Peyer's patch (tissue), 4 donors: Measurements from ENCODE around the gene USP24. TPM values are rescaled to one million over a fixed set of nuclear protein-coding genes. Genes with fewer than 3 reads are reported as not detected.

ENCODE experiments used
- DNase-seq, 3 donors: peaks; one replicate each; pipeline ENCODE4 v3.0.0-alpha.2; 2017 to 2019
- H3K27ac ChIP-seq, 4 donors: fragments of 200-600 bp; sonication (generic); one replicate each; pipeline ENCODE4 v1.5.1; 2016 to 2019
- H3K27me3 ChIP-seq, 2 donors: fragments of 200-600 bp; sonication (generic); one replicate each; pipeline ENCODE4 v1.5.1; 2019
- H3K36me3 ChIP-seq, 3 donors: fragments of 200-600 bp; sonication (generic); one replicate each; pipeline ENCODE4 v1.5.1; 2016 to 2019
- H3K4me1 ChIP-seq, 4 donors: fragments of 200-600 bp; sonication (generic); one replicate each; pipeline ENCODE4 v1.5.1; 2016 to 2019
- H3K4me3 ChIP-seq, 4 donors: fragments of 200-600 bp; sonication (generic); 1 replicate in 3 of 4; 2 replicates in 1 of 4; pipeline ENCODE4 v1.5.1; 2016 to 2019; ENCODE audit warnings: mild to moderate bottlenecking in 1 of 4
- H3K9me3 ChIP-seq, 4 donors: fragments of 200-600 bp; sonication (generic); one replicate each; pipeline ENCODE4 v1.5.1; 2016 to 2019; ENCODE audit warnings: mild to moderate bottlenecking in 1 of 4
- POLR2A ChIP-seq, 2 donors: fragments of 450-650 bp; IDR thresholded peaks; one replicate each; pipeline ENCODE4 v1.5.1; 2017; ENCODE audit warnings: antibody characterized with exemption in 2 of 2, mild to moderate bottlenecking in 2 of 2, moderate library complexity in 2 of 2
- total RNA-seq, 4 donors: library from RNA; depleted of rRNA; stranded (reverse); fragments of >200 nt; gene quantifications; one replicate each; pipeline ENCODE4 v1.1.0, GENCODE V29; 2016
- TF ChIP-seq, protein P1 (sequence below), 6 experiments: fragments of 450-650 bp in 4 of 6; fragments of 200-600 bp in 2 of 6; sonication (generic) in 1 of 6; IDR thresholded peaks; one replicate each; pipeline ENCODE4 v1.5.1; 2017 to 2019; ENCODE audit warnings: antibody characterized with exemption in 6 of 6, mild to moderate bottlenecking in 3 of 6, moderate library complexity in 1 of 6

Gene USP24
- total RNA-seq, 4 donors from 2014 or later = 37.1 to 130 (median 47.0) TPM

DNA sequence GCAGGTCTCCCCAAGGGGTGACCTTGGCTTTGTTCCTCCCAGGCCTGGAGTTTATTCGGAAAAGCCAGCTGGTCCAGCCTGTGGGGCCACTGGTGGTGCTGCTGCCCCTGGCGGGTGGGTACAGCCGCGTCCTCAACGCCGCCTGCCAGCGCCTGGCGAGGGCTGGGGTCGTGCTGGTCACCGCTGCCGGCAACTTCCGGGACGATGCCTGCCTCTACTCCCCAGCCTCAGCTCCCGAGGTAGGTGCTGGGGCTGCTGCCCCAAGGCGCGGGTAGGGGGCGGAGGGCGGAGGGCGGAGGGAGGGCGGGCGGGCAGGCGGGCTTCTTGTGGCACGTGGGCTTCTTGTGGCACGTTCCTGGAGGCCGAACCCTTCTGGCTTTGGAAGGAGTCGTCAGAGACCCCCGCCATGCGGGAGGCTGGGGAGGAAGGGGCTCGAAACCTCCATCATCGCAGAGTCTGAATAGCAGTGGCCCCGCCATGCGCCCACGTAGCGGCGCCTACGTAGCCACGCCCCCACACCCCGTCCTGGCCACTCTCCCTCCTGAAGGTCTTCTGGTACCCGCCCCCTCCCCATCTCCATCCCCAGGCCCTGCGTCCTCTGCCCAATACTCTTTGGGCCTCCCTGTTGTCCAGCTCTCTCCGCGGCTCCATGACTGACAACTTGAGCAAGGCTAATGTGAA is 159.1 kb downstream of the USP24 start:
- Histone ChIP-seq H3K4me1 (no peaks in the 10 kb centered on the region), H3K27me3 (no peaks in the 10 kb centered on the region), H3K36me3 (no peaks in the 10 kb centered on the region), H3K4me3 (no peak overlapping the region), H3K27ac (no peak overlapping the region), H3K9me3 (no peaks in the 10 kb centered on the region)
- TF ChIP-seq POLR2A (IDR thresholded peaks at IDR 0.05) = no peak
- TF ChIP-seq, protein P1, sequence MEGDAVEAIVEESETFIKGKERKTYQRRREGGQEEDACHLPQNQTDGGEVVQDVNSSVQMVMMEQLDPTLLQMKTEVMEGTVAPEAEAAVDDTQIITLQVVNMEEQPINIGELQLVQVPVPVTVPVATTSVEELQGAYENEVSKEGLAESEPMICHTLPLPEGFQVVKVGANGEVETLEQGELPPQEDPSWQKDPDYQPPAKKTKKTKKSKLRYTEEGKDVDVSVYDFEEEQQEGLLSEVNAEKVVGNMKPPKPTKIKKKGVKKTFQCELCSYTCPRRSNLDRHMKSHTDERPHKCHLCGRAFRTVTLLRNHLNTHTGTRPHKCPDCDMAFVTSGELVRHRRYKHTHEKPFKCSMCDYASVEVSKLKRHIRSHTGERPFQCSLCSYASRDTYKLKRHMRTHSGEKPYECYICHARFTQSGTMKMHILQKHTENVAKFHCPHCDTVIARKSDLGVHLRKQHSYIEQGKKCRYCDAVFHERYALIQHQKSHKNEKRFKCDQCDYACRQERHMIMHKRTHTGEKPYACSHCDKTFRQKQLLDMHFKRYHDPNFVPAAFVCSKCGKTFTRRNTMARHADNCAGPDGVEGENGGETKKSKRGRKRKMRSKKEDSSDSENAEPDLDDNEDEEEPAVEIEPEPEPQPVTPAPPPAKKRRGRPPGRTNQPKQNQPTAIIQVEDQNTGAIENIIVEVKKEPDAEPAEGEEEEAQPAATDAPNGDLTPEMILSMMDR (IDR thresholded peaks at IDR 0.05) = no peak
- no peak for DNase-seq

DNA sequence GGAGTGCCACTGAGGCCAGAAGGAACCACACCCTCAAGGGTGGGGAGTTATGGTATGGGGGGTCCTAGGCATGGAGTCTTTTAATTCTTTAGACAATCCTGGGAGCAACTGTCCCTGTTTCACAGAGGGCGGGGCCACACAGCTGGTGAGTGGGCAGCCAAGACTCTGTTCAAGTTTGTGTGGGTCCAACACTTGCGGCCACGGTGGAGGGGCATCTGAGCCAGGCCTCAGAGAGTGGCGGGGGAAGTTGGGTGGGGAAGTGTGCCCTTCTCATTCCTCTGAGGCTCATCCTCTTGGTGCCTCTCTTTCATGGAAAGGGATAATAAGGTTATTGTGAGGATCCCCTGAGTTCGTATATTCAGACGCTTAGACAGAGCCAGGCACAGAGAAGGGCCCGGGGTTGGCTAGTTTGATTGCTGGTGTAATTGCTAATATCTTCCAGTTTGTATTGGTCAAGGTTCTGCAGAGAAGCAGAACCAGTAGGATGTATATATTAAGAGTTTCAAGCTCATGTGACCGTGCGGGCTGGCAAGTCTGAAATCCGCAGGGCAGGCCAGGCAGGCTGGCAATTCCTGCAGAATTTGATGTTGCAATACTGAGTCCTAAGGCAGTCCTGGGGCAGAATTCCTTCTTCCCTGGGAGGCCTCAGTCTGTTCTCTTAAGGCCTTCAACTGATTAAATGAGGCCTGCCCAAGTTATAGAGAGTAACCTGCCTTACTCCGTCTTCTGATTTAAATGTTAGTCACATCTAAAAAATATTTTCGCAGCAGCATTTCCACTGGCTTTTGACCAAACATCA is 159.9 kb downstream of the USP24 start:
- Histone ChIP-seq H3K9me3 (no peaks in the 10 kb centered on the region), H3K4me3 (no peak overlapping the region), H3K4me1 (no peaks in the 10 kb centered on the region), H3K36me3 (no peaks in the 10 kb centered on the region), H3K27ac (no peak overlapping the region), H3K27me3 (no peaks in the 10 kb centered on the region)
- no peak for DNase-seq
- TF ChIP-seq, protein P1 (IDR thresholded peaks at IDR 0.05) = no peak
- no peak for TF ChIP-seq POLR2A (IDR thresholded peaks at IDR 0.05)

DNA sequence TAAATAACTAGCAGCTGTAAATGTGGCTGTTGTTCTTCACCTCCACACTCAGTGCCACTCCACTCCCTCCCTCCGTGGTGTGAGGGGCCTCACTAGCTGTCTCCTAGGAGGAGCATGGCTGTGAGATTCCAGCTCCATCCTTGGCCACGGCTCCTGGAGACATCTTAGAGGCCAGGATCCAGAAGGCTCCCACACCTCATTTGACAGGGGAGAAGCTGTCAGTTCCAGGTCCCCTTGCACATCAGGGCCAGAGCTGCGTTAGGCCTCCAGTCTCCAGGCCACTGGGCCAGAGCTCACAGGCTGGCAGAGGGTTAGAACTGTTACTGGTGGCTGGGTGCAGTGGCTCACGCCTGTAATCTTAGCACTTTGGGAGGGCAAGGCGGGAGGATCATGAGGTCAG is 160.8 kb downstream of the USP24 start:
- Histone ChIP-seq H3K4me3 (no peak overlapping the region), H3K27me3 (no peaks in the 10 kb centered on the region), H3K27ac (no peak overlapping the region), H3K36me3 (no peaks in the 10 kb centered on the region), H3K9me3 (no peaks in the 10 kb centered on the region), H3K4me1 (no peaks in the 10 kb centered on the region)
- no peak for TF ChIP-seq POLR2A (IDR thresholded peaks at IDR 0.05)
- TF ChIP-seq, protein P1 (IDR thresholded peaks at IDR 0.05) = no peak
- no peak for DNase-seq

DNA sequence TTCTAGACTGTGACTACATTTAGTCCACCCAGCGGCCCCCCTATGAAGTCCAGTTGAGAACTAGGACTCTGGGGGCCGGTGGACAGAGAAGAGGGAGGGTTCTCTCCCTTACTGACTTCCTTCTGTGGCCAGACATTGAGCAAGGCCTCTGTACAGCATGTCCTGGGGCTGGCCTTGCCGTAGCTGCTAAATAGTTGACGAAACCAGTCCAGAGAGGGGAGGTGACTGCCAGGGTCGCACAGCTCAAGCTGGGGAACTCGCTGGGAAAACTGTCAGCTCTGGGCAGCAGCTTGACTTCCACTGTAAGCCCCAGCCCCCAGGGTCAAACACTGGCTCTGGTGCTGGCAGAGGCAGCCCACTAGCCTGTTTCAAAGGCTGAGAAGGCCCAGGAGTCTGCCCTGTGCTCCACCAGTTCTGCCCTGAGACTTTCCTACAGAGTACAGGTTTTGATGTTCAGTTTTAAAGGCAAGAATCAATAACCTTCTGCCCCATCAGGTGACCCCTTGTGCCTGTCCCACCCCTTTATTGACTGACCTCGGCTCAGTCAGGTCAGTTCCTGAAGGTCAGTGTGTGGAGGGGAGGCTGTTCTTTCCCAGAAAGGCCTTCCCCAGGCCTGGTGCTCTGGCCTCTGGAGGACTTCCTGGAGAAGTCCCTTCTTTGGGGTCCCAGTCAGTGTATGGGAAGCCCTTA is 161.8 kb downstream of the USP24 start:
- H3K36me3 ChIP-seq = peaks cover 0 to 1% (median 0%) of the 10 kb centered on the region in 3 donors
- peak in 2 of 3 donors; percentile 20 to 39 for DNase-seq
- no peaks in the 10 kb centered on the region for H3K27me3 ChIP-seq
- H3K4me1 ChIP-seq = no peaks in the 10 kb centered on the region
- no peak overlapping the region for H3K27ac ChIP-seq
- H3K4me3 ChIP-seq = no peak overlapping the region
- no peaks in the 10 kb centered on the region for H3K9me3 ChIP-seq
- no peak for TF ChIP-seq POLR2A (IDR thresholded peaks at IDR 0.05)
- TF ChIP-seq, protein P1 (IDR thresholded peaks at IDR 0.05) = no peak

DNA sequence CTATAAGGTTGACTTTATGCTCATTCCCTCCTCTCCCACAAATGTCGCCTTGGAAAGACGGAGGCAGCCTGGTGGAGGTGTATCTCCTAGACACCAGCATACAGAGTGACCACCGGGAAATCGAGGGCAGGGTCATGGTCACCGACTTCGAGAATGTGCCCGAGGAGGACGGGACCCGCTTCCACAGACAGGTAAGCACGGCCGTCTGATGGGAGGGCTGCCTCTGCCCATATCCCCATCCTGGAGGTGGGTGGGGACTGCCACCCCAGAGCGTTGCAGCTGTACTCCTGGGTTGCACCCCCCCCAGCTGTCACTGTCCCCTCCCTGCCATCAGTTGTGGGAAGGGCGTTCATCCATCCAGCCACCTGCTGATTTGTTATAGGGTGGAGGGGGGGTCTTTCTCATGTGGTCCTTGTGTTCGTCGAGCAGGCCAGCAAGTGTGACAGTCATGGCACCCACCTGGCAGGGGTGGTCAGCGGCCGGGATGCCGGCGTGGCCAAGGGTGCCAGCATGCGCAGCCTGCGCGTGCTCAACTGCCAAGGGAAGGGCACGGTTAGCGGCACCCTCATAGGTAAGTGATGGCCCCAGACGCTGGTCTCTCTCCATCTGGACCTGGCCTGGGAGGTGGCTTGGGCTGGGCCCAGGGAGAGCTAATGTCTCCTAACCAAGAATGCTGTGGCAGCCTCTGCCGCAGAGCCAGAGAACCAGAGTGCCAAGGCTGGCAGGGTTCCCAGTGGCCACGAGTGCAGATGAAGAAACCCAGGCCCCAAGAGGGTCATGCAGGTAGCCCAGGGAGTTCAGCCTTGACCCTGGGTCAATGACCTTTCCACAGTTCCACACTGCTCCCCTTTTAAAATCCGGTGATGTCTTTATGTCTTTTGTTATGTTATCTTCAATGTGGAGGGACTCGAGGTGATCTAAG is 162.7 kb downstream of the USP24 start:
- H3K27me3 ChIP-seq = no peaks in the 10 kb centered on the region
- peak in 2 of 3 donors; percentile 28 to 41 for DNase-seq
- H3K36me3 ChIP-seq = peaks cover 0 to 8% (median 0%) of the 10 kb centered on the region in 3 donors
- no peaks in the 10 kb centered on the region for H3K9me3 ChIP-seq
- no peak for TF ChIP-seq POLR2A (IDR thresholded peaks at IDR 0.05)
- TF ChIP-seq, protein P1 (IDR thresholded peaks at IDR 0.05) = no peak
- no peak overlapping the region for H3K4me3 ChIP-seq
- no peaks in the 10 kb centered on the region for H3K4me1 ChIP-seq
- H3K27ac ChIP-seq = no peak overlapping the region
